HCT116 (cell line): ENCODE measurements around the gene ST3GAL5. TPM values are rescaled to one million over a fixed set of nuclear protein-coding genes. Genes with fewer than 3 reads are reported as not detected.

ENCODE experiments used
- ATAC-seq: fragments of 200-7000 bp; cut with Tn5 transposase; 2 replicates; pipeline ENCODE4 v1.9.1; 2020; ENCODE audit warnings: mild to moderate bottlenecking, moderate library complexity
- BruUV-seq: library from RNA; stranded (reverse); fragments of 400-500 nt; replicated peaks from 2 replicates; lab custom pipeline; 2021; lab: Mats Ljungman, UMichigan
- CTCF ChIA-PET: fragments of 300-600 bp; sonication (Branson Sonifier 250); formaldehyde crosslinking; loops from one replicate; lab custom pipeline; 2021; ENCODE audit warnings: antibody characterized with exemption; lab: Charles Lee
- POLR2A ChIA-PET: fragments of 300-600, 350-600 bp; sonication (Branson Sonifier 250); formaldehyde crosslinking; loops from one replicate; lab custom pipeline; 2021; ENCODE audit warnings: antibody characterized with exemption; lab: Charles Lee
- RAD21 ChIA-PET, 2 experiments: fragments of 300-600 bp; sonication (Branson Sonifier 250); formaldehyde crosslinking; loops; one replicate each; lab custom pipeline; 2023; ENCODE audit warnings: low total read pairs in 2 of 2; ENCODE audit not compliant: uncharacterized antibody in 2 of 2, unreplicated experiment in 2 of 2, low non-redundant PET in 1 of 2; lab: Charles Lee
- DNase-seq: peaks from one replicate; pipeline ENCODE4 v3.0.0-alpha.2; 2010; ENCODE audit warnings: low read depth, low spot score
- H2AFZ ChIP-seq: fragments of 200-600 bp; shearing (Covaris generic), sonication (generic); 2 replicates; pipeline ENCODE4 v1.6.1; 2017; ENCODE audit warnings: low read depth, mixed run types, mixed read lengths, antibody characterized with exemption, low read length; ENCODE audit not compliant: poor library complexity, severe bottlenecking
- H3K27ac ChIP-seq: 2 replicates; pipeline ENCODE4 v1.5.1; 2012; ENCODE audit warnings: low read depth, low read length
- H3K27me3 ChIP-seq: fragments of 200-600 bp; sonication (generic); 2 replicates; pipeline ENCODE4 v1.6.1; 2016; ENCODE audit warnings: mixed run types, low read length, mixed read lengths; ENCODE audit not compliant: insufficient read depth
- H3K36me3 ChIP-seq, 2 experiments: fragments of 200-500 bp in 1 of 2; fragments of 200-600 bp in 1 of 2; sonication (Bioruptor generic) in 1 of 2; sonication (generic) in 1 of 2; 2 replicates each; pipeline versions ENCODE4 v1.5.1 to v1.6.1; 2014 to 2016; ENCODE audit warnings: low read length in 2 of 2, inconsistent platforms in 1 of 2, mixed read lengths in 1 of 2, mixed run types in 1 of 2; ENCODE audit not compliant: insufficient read depth in 2 of 2, control insufficient read depth in 1 of 2
- H3K4me1 ChIP-seq, 2 experiments: fragments of 200-600 bp in 1 of 2; sonication (generic) in 1 of 2; 2 replicates each; pipeline versions ENCODE4 v1.5.1 to v1.6.1; 2012 to 2017; ENCODE audit warnings: low read length in 2 of 2, inconsistent platforms in 1 of 2, mild to moderate bottlenecking in 1 of 2, mixed read lengths in 1 of 2, mixed run types in 1 of 2, moderate library complexity in 1 of 2; ENCODE audit not compliant: insufficient read depth in 2 of 2, control insufficient read depth in 1 of 2
- H3K4me2 ChIP-seq: fragments of 200-600 bp; sonication (generic); 2 replicates; pipeline ENCODE4 v1.6.1; 2017; ENCODE audit warnings: mixed run types, low read length, mixed read lengths
- H3K4me3 ChIP-seq, 2 experiments: fragments of 200-600 bp in 1 of 2; sonication (generic) in 1 of 2; replicated peaks in 1 of 2; 2 replicates each; pipeline ENCODE4 v1.5.1; 2011 to 2016; ENCODE audit warnings: low read length in 2 of 2, control low read depth in 1 of 2, low read depth in 1 of 2, mild to moderate bottlenecking in 1 of 2, mixed read lengths in 1 of 2, mixed run types in 1 of 2
- H3K79me2 ChIP-seq: fragments of 200-600 bp; sonication (generic); 2 replicates; pipeline ENCODE4 v1.6.1; 2017; ENCODE audit warnings: mild to moderate bottlenecking, mixed run types, low read length, moderate library complexity, mixed read lengths; ENCODE audit not compliant: insufficient read depth
- H3K9ac ChIP-seq: fragments of 200-600 bp; sonication (generic); 2 replicates; pipeline ENCODE4 v1.6.1; 2016; ENCODE audit warnings: low read length, mixed read lengths
- H3K9me2 ChIP-seq: fragments of 200-600 bp; sonication (generic), shearing (Covaris generic); 2 replicates; pipeline ENCODE4 v1.6.1; 2017; ENCODE audit warnings: mixed run types, mild to moderate bottlenecking, moderate library complexity; ENCODE audit not compliant: insufficient read depth
- H3K9me3 ChIP-seq, 2 experiments: fragments of 200-500 bp in 1 of 2; fragments of 200-600 bp in 1 of 2; sonication (Bioruptor generic) in 1 of 2; sonication (generic) in 1 of 2; 2 replicates each; pipeline ENCODE4 v1.6.1; 2014 to 2017; ENCODE audit warnings: low read length in 2 of 2, mixed read lengths in 2 of 2, inconsistent platforms in 1 of 2, low read depth in 1 of 2, mild to moderate bottlenecking in 1 of 2, mixed run types in 1 of 2, moderate library complexity in 1 of 2; ENCODE audit not compliant: control insufficient read depth in 1 of 2, insufficient read depth in 1 of 2
- H4K20me1 ChIP-seq: fragments of 200-600 bp; sonication (generic), shearing (Covaris generic); 2 replicates; pipeline ENCODE4 v1.6.1; 2017; ENCODE audit warnings: mixed run types, mild to moderate bottlenecking, moderate library complexity; ENCODE audit not compliant: insufficient read depth
- CBX3 ChIP-seq: IDR thresholded peaks from 2 replicates; pipeline ENCODE4 v1.6.1; 2012; ENCODE audit warnings: low read depth
- CEBPB ChIP-seq: IDR thresholded peaks from 2 replicates; pipeline ENCODE4 v1.6.1; 2012; ENCODE audit warnings: low read depth
- ELF1 ChIP-seq: IDR thresholded peaks from 2 replicates; pipeline ENCODE4 v1.6.1; 2012; ENCODE audit warnings: low read depth, borderline replicate concordance
- EZH2phosphoT487 ChIP-seq: fragments of 200-600 bp; IDR thresholded peaks from 2 replicates; pipeline ENCODE4 v1.6.1; 2018; ENCODE audit warnings: antibody characterized with exemption, borderline replicate concordance
- FOSL1 ChIP-seq: IDR thresholded peaks from 2 replicates; pipeline ENCODE4 v1.6.1; 2012; ENCODE audit warnings: low read depth
- JUND ChIP-seq: IDR thresholded peaks from 2 replicates; pipeline ENCODE4 v1.6.1; 2012
- POLR2A ChIP-seq: IDR thresholded peaks from 2 replicates; pipeline ENCODE4 v1.7.0; 2011; ENCODE audit warnings: borderline replicate concordance; ENCODE audit not compliant: insufficient read depth, insufficient read length; ENCODE audit errors: extremely low read depth
- POLR2AphosphoS5 ChIP-seq: IDR thresholded peaks from 2 replicates; pipeline ENCODE4 v1.6.1; 2011; ENCODE audit warnings: mild to moderate bottlenecking, low read depth, low read length, moderate library complexity
- RAD21 ChIP-seq: IDR thresholded peaks from 2 replicates; pipeline ENCODE4 v1.6.1; 2012; ENCODE audit warnings: low read depth, mild to moderate bottlenecking
- SIN3A ChIP-seq: IDR thresholded peaks from 2 replicates; pipeline ENCODE4 v1.6.1; 2012; ENCODE audit warnings: low read depth
- SP1 ChIP-seq: IDR thresholded peaks from 2 replicates; pipeline ENCODE4 v1.6.1; 2012; ENCODE audit warnings: low read depth
- SRF ChIP-seq: IDR thresholded peaks from 2 replicates; pipeline ENCODE4 v1.6.1; 2012; ENCODE audit warnings: low read depth
- TCF7L2 ChIP-seq: IDR thresholded peaks from 2 replicates; pipeline ENCODE4 v1.7.0; 2011; ENCODE audit warnings: borderline replicate concordance, inconsistent platforms; ENCODE audit not compliant: insufficient read depth, insufficient read length; ENCODE audit errors: extremely low read depth
- YY1 ChIP-seq: IDR thresholded peaks from 2 replicates; pipeline ENCODE4 v1.6.1; 2011; ENCODE audit warnings: low read length, low read depth, moderate library complexity, mild to moderate bottlenecking; ENCODE audit not compliant: insufficient replicate concordance; ENCODE audit errors: extremely low read depth
- intact Hi-C: fragments of 100-400 bp; cut with micrococcal nuclease; formaldehyde crosslinking; loops from 2 replicates; pipeline ENCODE4 v1.10.0; 2022
- total RNA-seq: library from RNA; stranded (reverse); gene quantifications from one replicate; pipeline ENCODE4 v1.2.1, GENCODE V29; 2021; ENCODE audit not compliant: unreplicated experiment
- TF ChIP-seq, protein P1 (sequence below), 3 experiments: fragments of 200-600 bp in 1 of 3; sonication (generic) in 1 of 3; IDR thresholded peaks in 2 of 3; conservative IDR thresholded peaks in 1 of 3; 2 replicates each; pipeline ENCODE4 v1.5.1; 2012 to 2017; ENCODE audit warnings: low read depth in 2 of 3, low read length in 2 of 3, antibody characterized with exemption in 1 of 3, borderline replicate concordance in 1 of 3, control low read depth in 1 of 3, mild to moderate bottlenecking in 1 of 3, mixed read lengths in 1 of 3, mixed run types in 1 of 3, moderate library complexity in 1 of 3; ENCODE audit not compliant: insufficient read depth in 1 of 3
- TF ChIP-seq, protein P2 (sequence below): IDR thresholded peaks from 2 replicates; pipeline ENCODE4 v1.6.1; 2012
- TF ChIP-seq, protein P3 (sequence below): IDR thresholded peaks from 2 replicates; pipeline ENCODE4 v1.6.1; 2012
- TF ChIP-seq, protein P4 (sequence below): IDR thresholded peaks from 2 replicates; pipeline ENCODE4 v1.6.1; 2011; ENCODE audit warnings: mild to moderate bottlenecking, low read length, moderate library complexity; ENCODE audit not compliant: insufficient replicate concordance; ENCODE audit errors: extremely low read depth
- TF ChIP-seq, protein P5 (sequence below): IDR thresholded peaks from 2 replicates; pipeline ENCODE4 v1.6.1; 2012; ENCODE audit warnings: low read depth

ST3GAL5 gene
- total RNA-seq, 1 experiment from 2014 or later: 14.8 TPM

DNA sequence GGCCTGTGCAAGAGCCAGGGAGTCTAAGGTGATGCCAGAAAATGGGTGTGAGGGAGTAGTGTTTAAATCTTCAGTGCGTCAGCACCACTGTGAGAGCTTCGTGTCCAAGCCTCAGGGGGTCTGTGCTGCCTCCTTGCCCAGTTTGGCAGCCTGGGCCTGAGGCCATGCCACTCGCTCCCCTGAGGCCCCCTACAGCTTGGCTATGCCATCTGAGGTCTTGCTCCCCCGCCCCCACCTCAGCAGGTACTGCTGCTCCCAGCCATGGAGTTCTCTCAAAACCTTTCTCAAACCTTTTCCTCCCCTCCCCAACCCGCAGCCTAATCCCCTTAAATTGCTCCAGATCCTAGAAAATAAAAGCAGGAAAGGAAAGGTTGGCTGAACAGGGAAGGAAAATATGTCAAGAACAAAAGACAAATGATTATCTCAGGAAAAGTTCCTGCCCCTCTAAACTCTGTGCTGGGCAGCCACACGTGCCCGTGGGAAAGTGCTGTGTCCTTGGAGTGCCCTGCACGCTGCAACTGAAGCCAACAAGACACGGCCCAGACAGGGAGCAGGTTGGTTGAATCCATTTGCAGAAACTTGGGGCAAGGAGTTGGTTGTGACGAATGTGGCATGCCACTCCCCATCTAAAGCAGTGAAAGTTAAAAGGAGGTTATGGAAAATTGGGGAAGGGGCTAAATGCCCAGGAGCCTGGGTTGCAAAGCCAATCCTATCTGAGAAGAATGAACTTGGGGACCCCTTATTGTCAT is 73.8 kb downstream of the ST3GAL5 start:
- Histone ChIP-seq H3K27ac (no peak overlapping the region), H4K20me1 (no peaks in the 10 kb centered on the region), H3K4me1 (no peaks in the 10 kb centered on the region), H3K9me3 (no peaks in the 10 kb centered on the region), H3K9ac (no peak overlapping the region), H3K4me3 (no peak overlapping the region), H2AFZ (no peak overlapping the region), H3K4me2 (no peak overlapping the region), H3K79me2 (no peaks in the 10 kb centered on the region), H3K9me2 (no peaks in the 10 kb centered on the region), H3K27me3 (no peaks in the 10 kb centered on the region; the same call in 1 of the 2 replicates), H3K36me3 (no peaks in the 10 kb centered on the region)
- peak; percentile 6; the same call in 1 of the 2 replicates for ATAC-seq
- ChIA-PET CTCF (interaction anchor here (1.0 to 3.1 kb wide), 15 partner anchors 9 to 265 kb away, joined by 3 to 55 read pairs (median 5); partner anchors contain the start of gene ATOH8), RAD21 (interaction anchor here (1.0 to 2.4 kb wide), 6 partner anchors 62 to 178 kb away, joined by 3 to 19 read pairs (median 7); no protein-coding TSS in a partner anchor), POLR2A (no interaction called here)
- BruUV-seq: no TSS peak
- TF ChIP-seq, protein P1, sequence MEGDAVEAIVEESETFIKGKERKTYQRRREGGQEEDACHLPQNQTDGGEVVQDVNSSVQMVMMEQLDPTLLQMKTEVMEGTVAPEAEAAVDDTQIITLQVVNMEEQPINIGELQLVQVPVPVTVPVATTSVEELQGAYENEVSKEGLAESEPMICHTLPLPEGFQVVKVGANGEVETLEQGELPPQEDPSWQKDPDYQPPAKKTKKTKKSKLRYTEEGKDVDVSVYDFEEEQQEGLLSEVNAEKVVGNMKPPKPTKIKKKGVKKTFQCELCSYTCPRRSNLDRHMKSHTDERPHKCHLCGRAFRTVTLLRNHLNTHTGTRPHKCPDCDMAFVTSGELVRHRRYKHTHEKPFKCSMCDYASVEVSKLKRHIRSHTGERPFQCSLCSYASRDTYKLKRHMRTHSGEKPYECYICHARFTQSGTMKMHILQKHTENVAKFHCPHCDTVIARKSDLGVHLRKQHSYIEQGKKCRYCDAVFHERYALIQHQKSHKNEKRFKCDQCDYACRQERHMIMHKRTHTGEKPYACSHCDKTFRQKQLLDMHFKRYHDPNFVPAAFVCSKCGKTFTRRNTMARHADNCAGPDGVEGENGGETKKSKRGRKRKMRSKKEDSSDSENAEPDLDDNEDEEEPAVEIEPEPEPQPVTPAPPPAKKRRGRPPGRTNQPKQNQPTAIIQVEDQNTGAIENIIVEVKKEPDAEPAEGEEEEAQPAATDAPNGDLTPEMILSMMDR (IDR thresholded peaks at IDR 0.05 in 2 of 3, conservative IDR thresholded peaks at IDR 0.05 in 1 of 3; ENCODE audit: borderline replicate concordance in 1 of 3, insufficient read depth in 1 of 3, low read depth in 2 of 3, low read length in 2 of 3): no peak
- TF ChIP-seq CEBPB (no peak), ELF1 (no peak), POLR2A (no peak), SRF (no peak), JUND (no peak), POLR2AphosphoS5 (no peak), SIN3A (no peak), TCF7L2 (no peak), CBX3 (no peak), FOSL1 (no peak), SP1 (no peak), RAD21 (no peak), EZH2phosphoT487 (no peak), YY1 (no peak)
- TF ChIP-seq, protein P2, sequence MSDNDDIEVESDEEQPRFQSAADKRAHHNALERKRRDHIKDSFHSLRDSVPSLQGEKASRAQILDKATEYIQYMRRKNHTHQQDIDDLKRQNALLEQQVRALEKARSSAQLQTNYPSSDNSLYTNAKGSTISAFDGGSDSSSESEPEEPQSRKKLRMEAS: no peak
- TF ChIP-seq, protein P3, sequence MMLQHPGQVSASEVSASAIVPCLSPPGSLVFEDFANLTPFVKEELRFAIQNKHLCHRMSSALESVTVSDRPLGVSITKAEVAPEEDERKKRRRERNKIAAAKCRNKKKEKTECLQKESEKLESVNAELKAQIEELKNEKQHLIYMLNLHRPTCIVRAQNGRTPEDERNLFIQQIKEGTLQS: no peak
- TF ChIP-seq, protein P4, sequence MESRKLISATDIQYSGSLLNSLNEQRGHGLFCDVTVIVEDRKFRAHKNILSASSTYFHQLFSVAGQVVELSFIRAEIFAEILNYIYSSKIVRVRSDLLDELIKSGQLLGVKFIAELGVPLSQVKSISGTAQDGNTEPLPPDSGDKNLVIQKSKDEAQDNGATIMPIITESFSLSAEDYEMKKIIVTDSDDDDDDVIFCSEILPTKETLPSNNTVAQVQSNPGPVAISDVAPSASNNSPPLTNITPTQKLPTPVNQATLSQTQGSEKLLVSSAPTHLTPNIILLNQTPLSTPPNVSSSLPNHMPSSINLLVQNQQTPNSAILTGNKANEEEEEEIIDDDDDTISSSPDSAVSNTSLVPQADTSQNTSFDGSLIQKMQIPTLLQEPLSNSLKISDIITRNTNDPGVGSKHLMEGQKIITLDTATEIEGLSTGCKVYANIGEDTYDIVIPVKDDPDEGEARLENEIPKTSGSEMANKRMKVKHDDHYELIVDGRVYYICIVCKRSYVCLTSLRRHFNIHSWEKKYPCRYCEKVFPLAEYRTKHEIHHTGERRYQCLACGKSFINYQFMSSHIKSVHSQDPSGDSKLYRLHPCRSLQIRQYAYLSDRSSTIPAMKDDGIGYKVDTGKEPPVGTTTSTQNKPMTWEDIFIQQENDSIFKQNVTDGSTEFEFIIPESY: no peak
- TF ChIP-seq, protein P5, sequence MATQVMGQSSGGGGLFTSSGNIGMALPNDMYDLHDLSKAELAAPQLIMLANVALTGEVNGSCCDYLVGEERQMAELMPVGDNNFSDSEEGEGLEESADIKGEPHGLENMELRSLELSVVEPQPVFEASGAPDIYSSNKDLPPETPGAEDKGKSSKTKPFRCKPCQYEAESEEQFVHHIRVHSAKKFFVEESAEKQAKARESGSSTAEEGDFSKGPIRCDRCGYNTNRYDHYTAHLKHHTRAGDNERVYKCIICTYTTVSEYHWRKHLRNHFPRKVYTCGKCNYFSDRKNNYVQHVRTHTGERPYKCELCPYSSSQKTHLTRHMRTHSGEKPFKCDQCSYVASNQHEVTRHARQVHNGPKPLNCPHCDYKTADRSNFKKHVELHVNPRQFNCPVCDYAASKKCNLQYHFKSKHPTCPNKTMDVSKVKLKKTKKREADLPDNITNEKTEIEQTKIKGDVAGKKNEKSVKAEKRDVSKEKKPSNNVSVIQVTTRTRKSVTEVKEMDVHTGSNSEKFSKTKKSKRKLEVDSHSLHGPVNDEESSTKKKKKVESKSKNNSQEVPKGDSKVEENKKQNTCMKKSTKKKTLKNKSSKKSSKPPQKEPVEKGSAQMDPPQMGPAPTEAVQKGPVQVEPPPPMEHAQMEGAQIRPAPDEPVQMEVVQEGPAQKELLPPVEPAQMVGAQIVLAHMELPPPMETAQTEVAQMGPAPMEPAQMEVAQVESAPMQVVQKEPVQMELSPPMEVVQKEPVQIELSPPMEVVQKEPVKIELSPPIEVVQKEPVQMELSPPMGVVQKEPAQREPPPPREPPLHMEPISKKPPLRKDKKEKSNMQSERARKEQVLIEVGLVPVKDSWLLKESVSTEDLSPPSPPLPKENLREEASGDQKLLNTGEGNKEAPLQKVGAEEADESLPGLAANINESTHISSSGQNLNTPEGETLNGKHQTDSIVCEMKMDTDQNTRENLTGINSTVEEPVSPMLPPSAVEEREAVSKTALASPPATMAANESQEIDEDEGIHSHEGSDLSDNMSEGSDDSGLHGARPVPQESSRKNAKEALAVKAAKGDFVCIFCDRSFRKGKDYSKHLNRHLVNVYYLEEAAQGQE: no peak
- intact Hi-C loops: loop anchor here (1.0 kb wide), 3 partner anchors 65 to 178 kb away; no protein-coding TSS in a partner anchor
- DNase-seq: no peak
